Neural crest cell (in vitro differentiated cells): ENCODE measurements around the gene VWC2. TPM values are rescaled to one million over a fixed set of nuclear protein-coding genes. Genes with fewer than 3 reads are reported as not detected.

ENCODE experiments used
- DNase-seq: peaks from one replicate; pipeline ENCODE4 v3.0.0; 2021; ENCODE audit warnings: low read depth, mixed read lengths, low spot score
- H3K27ac Mint-ChIP-seq: one replicate; pipeline ENCODE4 v1.8.0; 2021; ENCODE audit warnings: mild to moderate bottlenecking, mixed read lengths; ENCODE audit not compliant: unreplicated experiment
- H3K27me3 Mint-ChIP-seq: 2 replicates; pipeline ENCODE4 v1.8.0; 2021; ENCODE audit warnings: low read depth, mild to moderate bottlenecking, mixed read lengths
- H3K36me3 Mint-ChIP-seq: 2 replicates; pipeline ENCODE4 v1.8.0; 2021; ENCODE audit warnings: low read depth, mild to moderate bottlenecking, mixed read lengths
- H3K4me1 Mint-ChIP-seq: 2 replicates; pipeline ENCODE4 v1.8.0; 2021; ENCODE audit warnings: mixed read lengths
- H3K4me3 Mint-ChIP-seq: one replicate; pipeline ENCODE4 v1.8.0; 2021; ENCODE audit warnings: mild to moderate bottlenecking, mixed read lengths
- H3K9me3 Mint-ChIP-seq: 2 replicates; pipeline ENCODE4 v1.8.0; 2021; ENCODE audit warnings: mixed read lengths
- total RNA-seq: library from RNA; stranded (reverse); gene quantifications from 2 replicates; pipeline ENCODE4 v1.2.1, GENCODE V29; 2021
- TF ChIP-seq, protein P1 (sequence below): fragments of 200-600 bp; sonication (generic); conservative IDR thresholded peaks from 2 replicates; pipeline ENCODE4 v1.5.0; 2021; ENCODE audit warnings: antibody characterized with exemption, mild to moderate bottlenecking

The VWC2 gene
- total RNA-seq, 1 donor from 2014 or later: not detected

DNA sequence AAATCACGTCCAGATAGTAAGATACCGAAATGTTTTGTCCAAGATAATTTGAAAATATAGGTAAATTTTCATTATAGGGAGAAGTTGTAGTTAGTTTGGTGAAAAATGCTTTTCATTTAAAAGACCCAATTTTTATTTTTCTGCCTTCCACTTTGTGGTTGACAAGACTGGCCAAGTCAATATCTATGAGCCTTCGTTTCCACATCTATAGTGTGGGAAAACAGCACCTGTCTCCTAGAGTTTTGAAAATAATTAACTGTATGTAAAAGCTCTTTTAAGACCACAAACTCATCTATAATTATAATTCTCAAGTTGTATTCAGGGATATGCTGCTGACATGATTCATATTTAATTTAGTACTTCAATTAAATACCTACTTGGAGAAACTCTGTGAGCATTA, 102.8 kb downstream of the VWC2 start:
- H3K9me3 Mint-ChIP-seq: no peaks in the 10 kb centered on the region
- H3K4me3 Mint-ChIP-seq: no peak overlapping the region
- no peaks in the 10 kb centered on the region for H3K27me3 Mint-ChIP-seq
- H3K27ac Mint-ChIP-seq: no peak overlapping the region
- TF ChIP-seq, protein P1, sequence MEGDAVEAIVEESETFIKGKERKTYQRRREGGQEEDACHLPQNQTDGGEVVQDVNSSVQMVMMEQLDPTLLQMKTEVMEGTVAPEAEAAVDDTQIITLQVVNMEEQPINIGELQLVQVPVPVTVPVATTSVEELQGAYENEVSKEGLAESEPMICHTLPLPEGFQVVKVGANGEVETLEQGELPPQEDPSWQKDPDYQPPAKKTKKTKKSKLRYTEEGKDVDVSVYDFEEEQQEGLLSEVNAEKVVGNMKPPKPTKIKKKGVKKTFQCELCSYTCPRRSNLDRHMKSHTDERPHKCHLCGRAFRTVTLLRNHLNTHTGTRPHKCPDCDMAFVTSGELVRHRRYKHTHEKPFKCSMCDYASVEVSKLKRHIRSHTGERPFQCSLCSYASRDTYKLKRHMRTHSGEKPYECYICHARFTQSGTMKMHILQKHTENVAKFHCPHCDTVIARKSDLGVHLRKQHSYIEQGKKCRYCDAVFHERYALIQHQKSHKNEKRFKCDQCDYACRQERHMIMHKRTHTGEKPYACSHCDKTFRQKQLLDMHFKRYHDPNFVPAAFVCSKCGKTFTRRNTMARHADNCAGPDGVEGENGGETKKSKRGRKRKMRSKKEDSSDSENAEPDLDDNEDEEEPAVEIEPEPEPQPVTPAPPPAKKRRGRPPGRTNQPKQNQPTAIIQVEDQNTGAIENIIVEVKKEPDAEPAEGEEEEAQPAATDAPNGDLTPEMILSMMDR: no peak
- H3K4me1 Mint-ChIP-seq: no peaks in the 10 kb centered on the region
- H3K36me3 Mint-ChIP-seq: no peaks in the 10 kb centered on the region
- no peak for DNase-seq

GRCh38 chr7:49878089-49878488, 104.7 kb downstream of the VWC2 start:
- Mint-ChIP-seq H3K4me1 (no peaks in the 10 kb centered on the region), H3K4me3 (no peak overlapping the region), H3K27ac (no peak overlapping the region), H3K36me3 (no peaks in the 10 kb centered on the region), H3K27me3 (no peaks in the 10 kb centered on the region), H3K9me3 (no peaks in the 10 kb centered on the region)
- DNase-seq: no peak
- TF ChIP-seq, protein P1: no peak

DNA sequence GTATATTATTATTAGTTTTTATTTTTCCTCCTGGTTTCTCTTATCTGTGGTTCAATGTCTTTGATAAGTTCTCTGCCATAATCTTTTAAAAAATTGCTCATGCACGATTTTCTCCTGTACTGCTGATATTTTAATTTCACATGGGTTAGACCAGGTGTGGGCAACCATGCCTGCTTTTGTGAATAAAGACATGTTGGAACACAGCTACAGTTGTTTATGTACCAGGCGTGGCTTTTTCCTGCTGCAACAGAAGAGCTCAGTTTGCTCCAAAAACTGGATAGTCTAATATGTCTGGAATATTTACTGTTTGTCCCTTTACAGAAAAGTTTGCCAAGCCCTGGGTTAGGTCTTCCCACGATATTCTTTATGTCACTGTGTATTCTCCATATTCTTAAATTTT, 105.2 kb downstream of the VWC2 start:
- Mint-ChIP-seq H3K9me3 (no peaks in the 10 kb centered on the region), H3K27ac (no peak overlapping the region), H3K4me1 (no peaks in the 10 kb centered on the region), H3K4me3 (no peak overlapping the region), H3K36me3 (no peaks in the 10 kb centered on the region), H3K27me3 (no peaks in the 10 kb centered on the region)
- TF ChIP-seq, protein P1: no peak
- DNase-seq: no peak

DNA sequence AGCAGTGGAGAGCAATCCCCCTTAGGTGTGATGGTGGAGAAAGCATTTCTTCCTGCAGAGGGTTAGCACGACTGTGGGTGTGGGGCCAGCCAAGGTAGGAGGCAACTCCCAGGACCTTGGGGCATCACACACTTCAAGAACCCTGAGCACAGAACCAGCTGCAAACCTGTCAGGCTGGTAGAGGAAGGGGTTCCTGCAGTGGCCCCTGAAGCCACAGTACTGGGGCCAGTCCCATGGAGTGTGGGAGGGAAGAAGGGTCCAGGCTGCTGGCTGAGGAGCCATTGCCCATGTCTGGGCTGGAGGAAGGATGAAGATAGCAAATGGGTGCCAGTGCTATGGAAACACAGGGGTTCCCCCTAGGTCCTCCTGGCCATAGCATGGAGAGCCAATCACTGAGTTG, 110.5 kb downstream of the VWC2 start:
- H3K9me3 Mint-ChIP-seq: peaks cover 3% of the 10 kb centered on the region
- H3K27me3 Mint-ChIP-seq: no peaks in the 10 kb centered on the region
- no peak overlapping the region for H3K4me3 Mint-ChIP-seq
- H3K36me3 Mint-ChIP-seq: no peaks in the 10 kb centered on the region
- TF ChIP-seq, protein P1: no peak
- no peaks in the 10 kb centered on the region for H3K4me1 Mint-ChIP-seq
- no peak for DNase-seq
- no peak overlapping the region for H3K27ac Mint-ChIP-seq

DNA sequence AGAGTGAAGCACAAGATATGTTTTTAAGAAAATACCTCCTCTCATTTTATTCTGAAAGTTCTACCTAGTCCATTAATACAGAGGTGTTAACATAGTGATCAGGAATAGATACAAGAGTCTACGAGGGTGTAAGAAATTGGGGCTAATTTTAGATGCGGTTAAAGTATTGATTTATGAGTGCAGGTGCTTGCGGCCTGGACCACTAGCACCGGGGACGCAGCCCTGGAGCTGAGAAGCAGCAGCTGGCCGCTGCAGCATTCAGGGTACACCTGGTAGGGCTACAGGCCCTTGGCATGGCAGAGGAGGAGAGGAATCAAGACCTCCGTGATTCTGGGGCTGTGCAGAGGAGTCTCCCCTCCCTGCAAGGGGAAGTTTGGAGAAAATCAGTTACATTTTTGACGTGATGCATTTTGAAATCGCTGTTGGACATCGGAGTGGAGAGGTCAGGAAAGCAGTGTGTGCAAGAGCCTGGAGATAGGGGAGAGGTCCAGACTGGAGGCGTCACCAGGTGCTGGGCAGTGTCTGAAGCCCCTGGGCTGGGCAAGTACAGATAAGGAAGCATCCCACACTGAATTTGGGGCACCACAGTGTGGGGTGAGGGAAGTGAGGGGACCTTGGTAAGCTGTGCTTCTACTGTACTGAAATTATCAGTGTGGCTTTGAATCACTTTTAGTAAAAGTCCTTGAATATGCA, 112.3 kb downstream of the VWC2 start:
- TF ChIP-seq, protein P1: no peak
- Mint-ChIP-seq H3K4me3 (no peak overlapping the region), H3K27ac (no peak overlapping the region), H3K27me3 (no peaks in the 10 kb centered on the region), H3K4me1 (no peaks in the 10 kb centered on the region), H3K9me3 (peaks cover 3% of the 10 kb centered on the region), H3K36me3 (no peaks in the 10 kb centered on the region)
- no peak for DNase-seq
